ENCODE measurements around the gene ADAMTS4.

The ADAMTS4 gene

DNA sequence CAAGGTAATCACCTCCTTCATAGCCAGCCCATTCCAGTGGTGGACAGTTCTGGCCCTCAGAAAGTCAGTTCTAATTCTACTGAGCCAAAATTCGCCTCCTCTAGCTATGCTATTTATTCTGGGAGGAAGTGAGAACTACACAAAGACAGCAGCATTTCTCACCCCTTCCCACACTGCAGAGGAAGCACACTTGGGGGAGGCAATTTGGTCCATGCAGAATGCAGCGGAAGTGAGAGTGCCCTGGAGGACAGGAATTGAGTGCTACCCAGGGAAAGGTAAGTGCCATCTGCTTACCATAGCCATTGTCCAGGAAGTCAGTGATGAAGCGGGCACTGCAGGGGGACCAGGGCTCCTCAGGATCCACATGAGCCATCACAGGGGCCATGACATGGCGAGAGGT lies 3.7 kb downstream of the ADAMTS4 start:
- no peak for DNase-seq

DNA sequence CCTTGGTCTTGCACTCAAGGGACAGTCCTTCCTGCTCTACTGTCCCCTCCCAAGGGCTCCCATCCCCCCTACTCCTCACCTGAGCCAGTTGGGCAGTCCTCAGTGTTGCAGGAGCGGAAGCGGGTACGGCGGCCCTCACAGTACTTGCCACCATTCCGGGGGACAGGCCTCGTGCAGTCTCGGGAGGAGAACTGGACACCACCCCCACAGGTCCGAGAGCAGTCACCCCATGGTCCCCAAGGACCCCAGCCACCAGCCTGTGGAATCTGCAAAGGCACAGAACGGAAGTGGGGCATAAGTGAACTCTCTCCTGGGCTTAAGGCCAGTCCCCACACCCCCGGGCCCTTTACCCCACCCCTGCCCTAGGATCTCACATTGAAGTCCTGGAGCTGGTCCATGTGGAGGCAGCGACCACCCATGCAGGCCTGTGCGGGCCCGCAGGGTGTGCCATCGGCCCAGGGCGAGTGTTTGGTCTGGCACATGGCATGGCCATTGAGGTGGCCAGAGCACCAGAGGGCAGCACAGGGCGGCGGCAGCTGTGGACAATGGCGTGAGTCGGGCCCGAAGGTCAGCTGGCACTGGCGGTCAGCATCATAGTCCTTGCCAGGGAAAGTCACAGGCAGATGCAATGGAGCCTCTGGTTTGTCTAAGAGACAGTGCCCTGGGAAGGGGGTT lies 5.2 kb downstream of the ADAMTS4 start:
- no peak for DNase-seq

DNA sequence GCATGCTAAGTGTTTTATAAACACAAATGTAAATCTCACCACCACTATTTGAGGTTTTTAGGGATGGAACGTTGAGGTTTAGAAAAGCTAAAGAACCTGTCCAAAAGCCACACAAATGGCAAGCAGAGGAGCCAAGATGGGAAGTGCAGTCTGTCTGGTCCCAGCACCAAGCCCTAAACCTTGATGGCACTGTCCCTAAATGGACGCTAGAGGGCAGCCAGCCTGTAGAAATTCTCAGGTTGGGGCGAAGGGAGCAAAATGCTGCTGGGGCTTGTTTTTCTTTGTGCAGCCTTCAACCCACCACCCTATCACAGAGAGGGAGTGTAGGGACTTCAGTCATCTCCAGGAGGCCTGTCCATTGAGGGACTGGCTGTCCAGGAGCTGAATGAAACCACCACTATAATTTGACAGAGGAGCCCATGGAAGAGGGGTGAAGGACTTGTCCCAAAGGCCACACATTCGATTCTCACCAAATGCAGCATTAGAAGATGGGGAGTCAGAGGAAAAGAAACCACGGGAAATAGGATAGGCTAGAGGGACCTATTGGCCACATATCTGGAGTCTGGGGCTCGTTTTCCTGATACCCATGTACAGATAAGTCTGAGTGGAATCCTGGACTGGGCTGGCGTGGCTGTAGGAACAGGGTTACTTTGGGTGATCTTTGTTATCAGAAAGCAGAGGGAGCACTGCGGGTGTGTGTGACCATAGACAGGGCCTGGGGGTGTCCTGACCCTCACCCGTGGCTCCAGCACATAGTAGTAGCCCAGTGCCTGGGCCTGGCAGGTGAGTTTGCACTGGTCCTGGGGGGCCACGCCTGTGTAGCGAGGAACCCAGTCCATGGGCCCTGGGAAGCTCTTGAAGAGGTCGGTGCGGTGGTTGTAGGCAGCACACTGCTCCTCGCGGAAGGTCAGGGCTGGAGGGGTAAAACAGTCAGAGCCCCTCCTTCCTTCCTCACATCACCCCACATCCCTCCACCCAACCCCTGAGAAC lies 6.1 kb downstream of the ADAMTS4 start:
- no peak for DNase-seq

DNA sequence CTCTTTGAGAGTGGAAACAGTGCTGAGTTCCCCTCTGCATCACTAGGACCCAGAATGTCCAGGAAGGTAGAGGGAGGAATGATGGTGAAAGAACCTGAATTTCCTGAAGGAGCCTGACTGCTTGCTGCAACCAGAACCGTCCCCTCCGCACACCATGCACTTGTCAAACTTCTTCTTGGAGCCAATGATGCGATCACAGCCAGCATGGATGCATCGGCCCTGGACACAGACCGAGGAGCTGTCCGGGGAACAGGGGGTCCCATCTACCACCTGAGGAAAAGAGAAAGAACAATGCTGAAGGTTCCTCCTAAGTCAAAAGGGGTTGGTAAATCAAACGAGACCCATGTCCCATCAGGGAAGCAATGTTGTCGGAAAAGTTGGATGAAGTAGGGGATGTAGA lies 6.9 kb downstream of the ADAMTS4 start:
- no peak for DNase-seq

DNA sequence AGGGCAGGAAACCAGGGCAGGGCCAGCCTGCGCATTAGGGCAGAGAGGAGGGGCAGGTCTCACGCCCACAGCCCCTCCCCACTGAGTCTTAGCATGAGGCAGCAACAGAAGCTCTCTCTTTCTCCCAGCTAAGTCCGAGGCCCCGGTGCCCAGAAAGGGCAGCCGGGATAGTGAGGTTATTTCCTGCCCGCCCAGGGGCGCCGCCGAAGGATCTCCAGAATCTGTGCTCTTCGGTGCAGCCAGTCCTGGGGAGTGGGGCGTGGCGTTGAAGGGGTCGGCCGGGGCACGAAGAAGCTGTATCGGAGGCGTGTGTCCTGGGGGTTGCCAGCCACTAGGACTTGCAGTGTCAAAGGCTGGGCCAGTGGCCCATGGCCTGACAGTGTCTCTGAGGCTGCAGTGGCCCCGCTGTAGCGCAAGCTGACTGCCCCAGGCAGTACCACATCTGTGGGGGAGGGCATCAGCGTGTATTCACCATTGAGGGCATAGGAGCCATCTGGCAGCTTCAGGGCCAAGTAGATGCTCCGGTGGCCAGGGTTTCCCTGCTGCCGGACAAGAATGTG lies 7.8 kb downstream of the ADAMTS4 start:
- no peak for DNase-seq

DNA sequence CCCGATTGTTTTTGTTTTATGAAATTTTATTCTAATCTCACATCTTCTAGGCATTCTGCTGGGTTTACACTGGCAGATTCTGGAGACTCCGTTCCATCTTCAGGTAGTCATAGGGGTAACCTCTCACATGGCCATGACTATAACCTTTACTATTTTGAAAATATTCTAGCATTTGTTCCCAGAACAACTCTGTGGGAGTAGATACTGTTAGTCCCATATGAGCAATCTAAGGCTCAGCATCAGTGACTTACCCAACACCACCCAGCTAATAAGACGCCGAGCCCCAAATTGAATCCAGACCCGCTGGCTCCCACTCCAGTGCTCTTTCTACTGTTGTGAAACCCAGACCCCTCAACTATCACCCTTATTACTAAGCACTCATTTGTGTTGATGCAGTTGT lies 9.8 kb downstream of the ADAMTS4 start:
- DNase-seq: no peak

DNA sequence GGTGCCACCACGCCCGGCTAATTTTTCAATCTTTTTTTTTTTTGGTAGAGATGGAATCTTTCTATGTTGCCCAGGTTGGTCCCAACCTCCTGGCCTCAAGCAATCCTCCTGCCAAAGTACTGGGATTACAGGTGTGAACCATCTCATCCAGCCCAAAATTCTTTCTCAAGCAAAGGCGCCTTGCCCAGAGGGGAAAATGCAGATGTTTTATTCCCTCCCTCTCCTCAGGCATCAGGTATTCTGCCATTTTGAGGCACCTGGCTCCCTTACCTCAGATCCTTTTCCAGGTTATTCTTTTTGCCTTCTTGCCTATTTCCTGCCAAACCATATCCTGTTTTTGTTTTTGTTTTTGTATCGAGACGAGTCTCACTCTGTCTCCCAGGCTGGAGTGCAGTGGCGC lies 10.5 kb downstream of the ADAMTS4 start:
- DNase-seq: no peak

DNA sequence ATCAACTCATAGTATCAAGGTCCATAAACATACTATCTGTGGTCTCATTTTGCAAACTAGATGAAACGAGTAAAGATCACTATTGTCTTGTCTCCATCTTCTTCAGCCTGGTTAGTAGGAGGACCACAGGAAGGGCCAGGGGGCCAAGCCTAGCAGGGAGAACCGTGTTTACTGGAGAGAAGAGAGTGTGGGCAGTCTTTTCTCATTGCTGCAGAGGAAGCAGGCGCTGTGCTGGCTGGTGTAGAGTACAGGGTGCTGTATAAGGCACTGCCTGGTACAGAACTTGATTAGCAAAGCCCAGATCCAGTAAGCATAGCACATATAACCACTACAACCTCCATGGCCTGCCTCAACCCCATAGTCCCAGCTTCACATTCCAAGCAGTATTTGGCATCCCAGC lies 11.5 kb downstream of the ADAMTS4 start:
- DNase-seq: no peak

DNA sequence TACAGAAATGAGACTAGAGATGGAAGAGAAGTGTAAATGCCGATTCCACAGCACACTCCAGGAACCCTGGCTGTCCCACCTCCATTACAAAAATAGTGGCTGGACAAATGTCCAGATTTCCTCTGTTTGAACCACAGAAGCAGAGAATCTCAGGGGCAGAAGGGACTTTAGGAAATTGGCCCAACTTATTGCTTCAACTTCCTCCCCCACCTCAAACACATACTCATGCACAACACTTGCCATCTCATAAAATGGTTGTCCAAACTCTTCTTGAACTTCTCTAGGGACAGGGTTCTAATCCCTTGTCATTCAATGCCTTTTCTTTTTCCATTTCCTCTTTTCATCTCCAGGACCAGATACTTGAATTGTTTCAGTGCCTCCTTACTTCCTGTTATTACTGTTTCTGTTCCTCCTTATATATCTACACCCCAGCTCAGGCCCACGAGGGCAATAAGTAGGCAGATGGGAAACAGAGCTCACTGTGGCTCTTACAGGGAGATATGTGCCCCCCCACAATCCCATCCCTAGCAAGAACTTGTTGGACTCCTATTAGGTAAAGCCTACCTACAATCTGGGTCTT lies 13.0 kb downstream of the ADAMTS4 start:
- peak; percentile 100 for DNase-seq

DNA sequence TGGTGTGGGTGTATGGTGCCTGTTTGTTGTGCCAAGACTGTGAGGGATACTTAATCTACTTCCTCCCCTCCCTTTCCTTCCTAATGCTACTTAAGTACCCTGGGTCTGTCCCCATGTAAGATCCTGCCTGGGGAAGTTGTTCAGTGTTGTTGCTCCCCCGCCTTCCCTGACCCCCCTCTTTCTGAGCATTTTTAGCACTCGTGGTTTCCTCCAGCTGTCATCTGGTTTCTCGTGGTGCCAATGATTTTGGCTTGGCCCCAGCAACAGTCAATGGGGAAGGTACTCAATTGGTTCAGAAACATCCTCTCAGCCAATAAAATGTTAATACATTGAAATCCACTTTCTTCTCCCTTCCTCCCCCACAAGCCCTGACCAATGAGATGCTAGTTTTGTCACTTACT lies 13.6 kb downstream of the ADAMTS4 start:
- peak; percentile 95 for DNase-seq

DNA sequence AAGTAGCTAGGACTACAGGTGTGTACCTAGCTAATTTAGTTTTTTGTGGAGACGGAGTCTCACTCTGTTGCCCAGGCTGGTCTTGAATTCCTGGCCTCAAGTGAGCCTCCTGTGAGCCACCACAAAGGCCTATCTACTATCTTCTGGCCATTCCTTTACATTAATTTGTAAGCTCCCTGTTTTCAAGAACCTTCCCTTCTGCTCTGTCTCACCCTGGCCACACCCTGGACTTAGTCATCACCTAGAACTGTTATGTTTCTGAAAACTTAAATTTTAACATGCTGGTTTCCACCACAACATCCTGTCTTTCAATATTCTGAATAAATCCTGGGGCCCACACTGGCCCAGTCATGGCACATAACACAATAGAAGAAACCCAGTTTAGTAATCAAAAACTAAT lies 16.6 kb downstream of the ADAMTS4 start:
- DNase-seq: peak; percentile 63

DNA sequence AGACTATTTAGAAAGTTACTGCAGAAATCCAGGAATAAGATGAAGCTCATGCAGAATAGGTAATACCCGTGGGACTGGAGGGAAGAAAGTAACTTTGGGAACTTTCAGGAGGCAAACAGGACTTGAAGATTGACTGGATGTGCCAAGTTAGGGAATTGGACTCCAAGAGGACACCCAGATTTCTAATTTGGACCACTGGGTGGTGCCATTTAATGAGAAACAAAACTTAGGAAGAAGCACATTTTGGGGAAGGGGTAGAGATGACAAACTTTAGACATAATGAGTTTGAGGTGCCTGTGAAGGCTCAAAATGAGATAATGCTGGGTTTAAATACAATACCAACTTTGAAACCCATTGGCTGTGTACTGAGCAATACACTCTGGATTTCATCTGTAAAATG lies 18.2 kb downstream of the ADAMTS4 start:
- no peak for DNase-seq

DNA sequence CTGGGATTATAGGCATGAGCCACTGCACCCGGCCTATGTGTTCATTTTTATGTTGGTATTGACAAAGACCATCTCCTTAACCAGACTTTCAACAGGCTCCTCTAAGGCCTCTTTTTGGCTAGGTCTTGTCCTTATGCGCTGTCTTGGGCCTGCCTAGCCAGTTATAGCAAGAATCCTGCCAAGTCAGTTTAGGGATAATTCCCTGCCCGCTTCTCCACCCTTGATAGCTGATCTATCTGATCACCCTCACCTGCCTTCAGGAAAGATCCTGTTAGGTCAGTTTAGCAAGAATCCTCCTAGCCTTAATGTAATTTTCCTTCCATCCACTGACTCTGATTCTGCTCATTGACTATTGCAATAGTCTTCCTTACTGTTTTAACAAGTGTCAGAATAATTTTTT lies 19.2 kb downstream of the ADAMTS4 start:
- no peak for DNase-seq

DNA sequence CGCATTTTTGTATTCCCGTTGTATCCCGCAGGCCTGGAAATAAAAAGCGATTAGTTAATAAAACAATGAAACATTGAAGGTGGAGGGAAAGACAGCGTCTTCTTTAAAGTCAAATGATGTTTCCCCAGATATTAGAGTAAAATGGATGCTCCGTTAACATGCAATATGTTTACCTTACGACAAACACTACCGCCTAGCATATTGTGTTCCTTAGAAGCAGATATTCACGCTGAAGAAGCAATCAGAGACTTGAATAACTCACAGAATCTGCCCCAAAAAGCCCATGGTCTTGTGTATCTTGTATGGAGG lies 21.0 kb downstream of the ADAMTS4 start:
- DNase-seq: no peak

DNA sequence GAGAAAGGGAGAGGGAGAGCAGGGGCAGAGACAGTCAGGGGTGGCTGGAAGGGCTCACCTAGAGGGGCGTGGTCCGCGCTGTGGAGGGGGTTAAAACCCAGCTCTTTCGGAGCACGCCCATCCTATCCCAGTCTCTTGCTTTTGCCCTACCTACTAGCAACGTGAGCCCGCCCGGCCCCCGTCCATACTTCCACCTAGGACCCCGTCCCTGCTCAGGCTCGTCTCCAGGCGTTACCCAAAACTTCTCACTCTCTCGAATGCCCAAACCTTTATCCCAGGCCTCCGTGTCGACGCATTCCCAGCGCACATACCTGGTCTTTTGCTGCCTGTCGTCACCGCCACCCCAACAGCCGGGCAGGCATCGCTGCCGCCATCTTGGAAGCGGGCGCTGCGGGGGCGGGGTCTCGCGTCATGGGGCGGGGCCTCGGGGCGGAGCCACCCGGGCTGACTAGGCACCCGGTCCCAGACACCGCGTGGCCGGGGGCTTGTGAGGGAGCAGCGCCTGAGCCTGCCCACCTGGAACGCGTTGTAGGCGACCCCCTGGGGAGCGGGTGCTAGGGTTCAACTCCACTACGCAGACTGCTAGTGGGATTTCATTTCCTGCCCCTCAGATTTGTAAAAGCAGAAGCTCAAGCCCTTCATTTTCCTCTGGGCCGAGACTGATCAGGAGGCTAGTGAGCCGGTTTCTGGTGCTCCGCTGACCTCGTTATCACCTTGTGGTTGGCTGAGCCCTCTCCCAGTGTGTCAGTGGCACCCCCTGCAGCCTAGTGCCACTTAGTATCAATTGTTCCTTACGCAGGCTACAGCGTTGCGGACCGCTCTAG lies 21.5 kb downstream of the ADAMTS4 start, which contains the start of gene B4GALT3:
TSS of gene B4GALT3 (minus strand) at position 396 of the 824 bp plus-strand sequence. CDS start 1,447 bp downstream, outside the sequence.
- no peak for DNase-seq

DNA sequence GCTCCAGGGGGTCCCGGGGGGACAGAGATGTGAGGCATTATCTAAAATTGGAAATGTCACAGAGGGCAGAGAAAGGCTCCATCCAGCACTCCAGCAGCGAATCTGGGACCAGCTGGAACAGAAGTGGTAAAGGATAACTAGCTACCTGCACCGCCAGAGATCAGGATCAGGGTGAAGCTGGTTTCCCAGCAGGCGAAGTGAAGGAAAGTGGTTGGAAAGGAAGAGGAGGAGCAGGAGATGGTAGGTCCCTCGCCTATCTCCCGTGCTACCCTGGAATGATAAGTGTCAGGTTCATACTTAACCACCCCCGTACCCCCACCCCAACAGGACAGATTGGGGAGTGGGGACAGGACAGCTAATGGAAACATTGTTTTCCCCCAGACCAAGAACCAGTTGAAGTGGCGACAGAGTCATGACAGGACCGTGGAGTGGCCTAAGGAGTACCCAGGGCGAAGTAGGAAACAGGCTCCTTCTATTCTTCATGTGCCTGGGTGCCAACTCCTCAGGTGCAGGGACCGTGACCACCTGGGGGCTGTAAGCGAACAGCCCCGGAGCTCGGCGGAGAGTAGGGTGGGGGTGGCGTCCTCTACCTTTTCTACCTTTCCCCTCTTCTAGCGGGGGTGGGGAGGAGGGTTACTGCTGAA lies 22.3 kb downstream of the ADAMTS4 start:
- no peak for DNase-seq

DNA sequence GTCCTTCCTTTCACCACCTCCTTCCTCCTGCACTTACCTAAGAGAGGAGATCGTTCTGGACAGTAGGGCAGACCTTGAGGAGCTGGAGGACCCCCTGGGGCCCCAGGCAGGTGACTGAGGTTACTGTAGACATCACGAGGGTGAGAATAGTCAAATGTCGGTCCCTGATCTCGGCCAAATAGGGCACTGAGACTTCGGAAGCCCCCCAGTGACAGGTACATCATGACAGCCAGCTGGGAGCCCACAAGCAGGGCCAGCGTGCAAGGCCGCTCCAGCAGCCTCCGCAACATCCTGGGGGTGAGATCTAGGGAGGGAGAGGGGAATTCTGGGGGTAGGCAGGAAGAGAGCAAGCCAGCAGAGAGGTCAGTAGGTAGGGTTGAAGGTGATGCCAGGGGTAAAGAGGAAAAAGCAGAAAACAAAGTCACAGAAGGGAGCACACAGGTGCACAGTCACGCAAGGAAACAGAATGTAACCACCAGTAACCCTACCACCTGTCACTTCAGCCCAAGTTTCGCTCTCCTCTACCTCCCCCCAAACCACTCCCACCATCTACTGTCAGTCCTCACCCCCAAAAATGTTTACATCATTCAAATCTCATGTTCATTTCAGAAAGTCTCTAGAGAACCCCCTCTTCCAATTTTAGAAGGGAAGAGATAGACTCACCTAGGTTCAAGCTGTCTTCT lies 22.9 kb downstream of the ADAMTS4 start:
- DNase-seq: no peak

DNA sequence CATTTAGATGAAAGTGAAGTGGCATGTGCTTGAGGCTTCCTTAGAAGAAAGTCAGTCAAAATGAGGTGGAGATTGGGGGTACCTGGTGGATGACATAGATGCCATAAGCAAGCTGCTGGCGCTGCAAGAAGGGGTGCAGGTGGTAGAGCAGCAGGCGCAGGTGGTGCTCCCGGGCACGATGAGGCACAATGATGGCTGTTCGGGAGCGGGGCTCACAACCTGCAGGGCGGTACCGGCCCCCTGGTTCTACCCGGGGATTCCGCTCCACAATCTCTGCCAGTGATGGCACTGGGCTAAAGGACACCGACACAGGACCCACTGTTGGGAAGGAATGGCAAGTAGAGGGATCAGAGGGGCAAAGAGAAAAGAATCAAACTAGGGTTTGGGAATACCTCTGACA lies 23.9 kb downstream of the ADAMTS4 start:
- DNase-seq: no peak

DNA sequence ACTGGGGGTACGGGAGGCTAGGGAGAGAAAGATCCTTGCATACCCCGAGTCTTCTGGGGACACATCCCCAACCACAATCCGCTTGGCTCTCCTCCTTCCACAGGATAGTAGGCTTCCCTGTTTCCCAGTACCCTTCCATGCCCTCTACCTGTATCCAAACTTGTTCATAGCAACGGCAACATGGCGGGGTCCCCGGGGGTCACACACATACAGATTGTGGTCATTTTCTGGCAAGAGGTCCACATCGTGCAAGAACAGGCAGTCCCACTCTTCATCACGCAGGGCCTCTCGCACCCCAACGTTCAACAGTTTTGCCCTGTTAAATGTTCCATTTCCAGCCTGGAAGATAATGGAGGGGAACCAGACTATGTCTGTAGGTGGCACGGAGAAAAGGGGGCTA lies 25.1 kb downstream of the ADAMTS4 start:
- no peak for DNase-seq

DNA sequence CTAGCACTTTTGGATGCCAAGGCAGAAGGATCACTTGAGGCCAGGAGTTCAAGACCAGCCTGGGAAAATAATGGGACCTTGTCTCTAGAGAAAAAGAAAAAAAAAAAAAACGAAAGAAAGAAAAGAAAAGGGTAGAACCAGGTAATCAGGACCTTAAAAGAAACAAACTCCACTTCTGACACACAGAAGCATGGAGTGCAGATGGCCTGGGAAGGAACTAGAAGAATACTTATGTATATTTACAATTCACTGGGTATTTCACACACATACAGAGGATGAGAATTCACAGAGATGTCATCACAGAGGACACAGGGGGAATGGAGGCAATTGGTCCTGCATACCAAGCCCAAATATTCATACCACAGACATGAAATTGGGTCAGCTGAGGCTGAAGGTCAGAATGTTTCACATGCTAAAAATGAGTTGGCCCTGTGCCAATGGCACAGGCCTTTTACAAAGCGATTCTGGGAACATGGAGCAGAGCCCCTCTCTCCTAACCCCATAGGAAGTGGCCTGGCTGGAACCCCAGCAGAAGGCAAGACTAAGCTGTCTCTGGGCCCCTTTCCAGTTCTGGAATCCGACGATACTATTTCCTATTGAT lies 26.0 kb downstream of the ADAMTS4 start:
- DNase-seq: no peak

DNA sequence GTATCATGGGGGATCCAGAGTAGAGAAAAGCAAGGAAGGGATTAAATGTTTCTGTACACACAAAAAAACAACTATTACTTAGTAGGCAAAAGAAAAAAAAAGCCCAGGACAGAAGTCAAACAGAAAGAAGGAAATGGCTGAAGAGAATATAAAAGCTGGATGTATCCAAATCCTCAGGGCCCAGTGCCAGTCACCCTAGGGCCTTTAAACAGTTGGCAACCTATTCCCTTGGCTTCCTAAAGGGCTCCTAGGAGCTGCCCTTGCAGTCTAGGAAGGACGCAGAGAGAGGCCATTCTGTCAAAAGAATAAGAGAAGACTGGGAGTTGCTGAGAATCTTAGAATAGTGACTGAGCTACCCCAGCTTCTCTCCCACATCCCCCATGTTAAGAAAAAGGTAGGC lies 26.5 kb downstream of the ADAMTS4 start:
- DNase-seq: no peak
